Astrocyte (in vitro differentiated cells and primary cell): Measurements from ENCODE around the gene ITGA1. TPM values are rescaled to one million over a fixed set of nuclear protein-coding genes. Genes with fewer than 3 reads are reported as not detected.
A peak's percentile ranks its signal among the peaks of the same experiment; 100 is the strongest.

Experiments used
- DNase-seq: peaks from one replicate; pipeline ENCODE4 v3.0.0-alpha.2; 2010; ENCODE audit warnings: low read depth
- FAIRE-seq: peaks from 2 replicates; lab custom pipeline; 2011; peaks lifted over from hg19 to GRCh38; lab: Jason Lieb, UNC
- H2AFZ ChIP-seq: 2 replicates; pipeline ENCODE4 v1.6.0; 2012; ENCODE audit warnings: low read depth, low read length, inconsistent platforms
- H3K27ac ChIP-seq: 2 replicates; pipeline ENCODE4 v1.5.1; 2011; ENCODE audit warnings: low read depth, low read length, inconsistent platforms
- H3K27me3 ChIP-seq: 2 replicates; pipeline ENCODE4 v1.6.0; 2011; ENCODE audit warnings: low read length, inconsistent platforms; ENCODE audit not compliant: insufficient read depth
- H3K36me3 ChIP-seq: 2 replicates; pipeline ENCODE4 v1.5.1; 2011; ENCODE audit warnings: low read length, inconsistent platforms; ENCODE audit not compliant: insufficient read depth
- H3K4me1 ChIP-seq: 2 replicates; pipeline ENCODE4 v1.5.1; 2011; ENCODE audit warnings: low read length, inconsistent platforms; ENCODE audit not compliant: insufficient read depth
- H3K4me2 ChIP-seq: 2 replicates; pipeline ENCODE4 v1.6.0; 2012; ENCODE audit warnings: low read length, inconsistent platforms
- H3K4me3 ChIP-seq: 2 replicates; pipeline ENCODE4 v1.5.1; 2011; ENCODE audit warnings: low read depth, mild to moderate bottlenecking, low read length, inconsistent platforms; ENCODE audit not compliant: insufficient read depth
- H3K79me2 ChIP-seq: 2 replicates; pipeline ENCODE4 v1.6.0; 2012; ENCODE audit warnings: mild to moderate bottlenecking, low read length, inconsistent platforms; ENCODE audit not compliant: insufficient read depth
- H3K9ac ChIP-seq: 2 replicates; pipeline ENCODE4 v1.6.0; 2012; ENCODE audit warnings: mild to moderate bottlenecking, low read length, inconsistent platforms
- H3K9me3 ChIP-seq: 2 replicates; pipeline ENCODE4 v1.5.1; 2012; ENCODE audit warnings: low read depth, mild to moderate bottlenecking, low read length, inconsistent platforms; ENCODE audit not compliant: insufficient read depth
- H4K20me1 ChIP-seq: 2 replicates; pipeline ENCODE4 v1.6.0; 2012; ENCODE audit warnings: low read length, inconsistent platforms; ENCODE audit not compliant: insufficient read depth
- H3K27ac Mint-ChIP-seq: one replicate; pipeline ENCODE4 v1.8.0; 2021; ENCODE audit warnings: mild to moderate bottlenecking, mixed read lengths; ENCODE audit not compliant: unreplicated experiment
- H3K27me3 Mint-ChIP-seq: one replicate; pipeline ENCODE4 v1.8.0; 2021; ENCODE audit warnings: low read depth, mixed read lengths; ENCODE audit not compliant: unreplicated experiment
- H3K36me3 Mint-ChIP-seq: one replicate; pipeline ENCODE4 v1.8.0; 2021; ENCODE audit warnings: low read depth, mixed read lengths; ENCODE audit not compliant: unreplicated experiment
- H3K4me1 Mint-ChIP-seq: one replicate; pipeline ENCODE4 v1.8.0; 2021; ENCODE audit warnings: low read depth, mixed read lengths; ENCODE audit not compliant: unreplicated experiment
- H3K4me3 Mint-ChIP-seq: one replicate; pipeline ENCODE4 v1.8.0; 2021; ENCODE audit warnings: mild to moderate bottlenecking, moderate library complexity, mixed read lengths; ENCODE audit not compliant: unreplicated experiment
- H3K9me3 Mint-ChIP-seq: one replicate; pipeline ENCODE4 v1.8.0; 2021; ENCODE audit warnings: mild to moderate bottlenecking, mixed read lengths; ENCODE audit not compliant: unreplicated experiment
- CTCF ChIP-seq: IDR thresholded peaks from 2 replicates; pipeline ENCODE4 v1.5.1; 2011; ENCODE audit warnings: low read depth, mild to moderate bottlenecking, inconsistent platforms, low read length, moderate library complexity; ENCODE audit not compliant: insufficient read depth
- EZH2 ChIP-seq: IDR thresholded peaks from 2 replicates; pipeline ENCODE4 v1.6.1; 2012; ENCODE audit warnings: mild to moderate bottlenecking, low read length, inconsistent platforms; ENCODE audit not compliant: insufficient read depth
- total RNA-seq: library from RNA; stranded (reverse); gene quantifications from 2 replicates; pipeline ENCODE4 v1.2.1, GENCODE V29; 2021

The ITGA1 gene
- total RNA-seq, 1 donor from 2014 or later, result 73.7 TPM

- H3K9ac ChIP-seq, result no peak overlapping the region
- no peaks in the 10 kb centered on the region for H3K36me3 ChIP-seq
- H3K27ac ChIP-seq, result no peak overlapping the region
- H3K36me3 Mint-ChIP-seq, result peaks cover 2% of the 10 kb centered on the region
- H3K4me3 Mint-ChIP-seq, result no peak overlapping the region
- H3K4me3 ChIP-seq, result no peak overlapping the region
- peaks cover 26% of the 10 kb centered on the region for H3K4me1 Mint-ChIP-seq
- no peak overlapping the region for H3K27ac Mint-ChIP-seq
- TF ChIP-seq EZH2 (no peak), CTCF (no peak)
- DNase-seq (no peak), FAIRE-seq (no peak)
- no peaks in the 10 kb centered on the region for H3K27me3 Mint-ChIP-seq
- no peak overlapping the region for H2AFZ ChIP-seq
- H3K4me2 ChIP-seq, result no peak overlapping the region
- no peaks in the 10 kb centered on the region for H3K27me3 ChIP-seq
- H4K20me1 ChIP-seq, result no peaks in the 10 kb centered on the region
- no peaks in the 10 kb centered on the region for H3K79me2 ChIP-seq
- H3K9me3 Mint-ChIP-seq, result no peaks in the 10 kb centered on the region
- peaks cover 25% of the 10 kb centered on the region for H3K4me1 ChIP-seq
- no peaks in the 10 kb centered on the region for H3K9me3 ChIP-seq
Measured at GRCh38 chr5:52861368-52861767, 73.7 kb downstream of the ITGA1 start.

- peak overlapping the region; percentile 64 for H3K27ac Mint-ChIP-seq
- Histone ChIP-seq H3K9me3 (no peaks in the 10 kb centered on the region), H4K20me1 (no peaks in the 10 kb centered on the region), H2AFZ (peak overlapping the region; percentile 13), H3K27me3 (no peaks in the 10 kb centered on the region), H3K4me2 (peak overlapping the region; percentile 57), H3K79me2 (no peaks in the 10 kb centered on the region), H3K4me3 (no peak overlapping the region), H3K27ac (peak overlapping the region; percentile 23), H3K36me3 (no peaks in the 10 kb centered on the region), H3K9ac (peak overlapping the region; percentile 29), H3K4me1 (peaks cover 18% of the 10 kb centered on the region)
- no peaks in the 10 kb centered on the region for H3K27me3 Mint-ChIP-seq
- H3K4me3 Mint-ChIP-seq, result no peak overlapping the region
- peaks cover 5% of the 10 kb centered on the region for H3K36me3 Mint-ChIP-seq
- DNase-seq (peak; percentile 24), FAIRE-seq (no peak)
- no peak for TF ChIP-seq CTCF
- no peak for TF ChIP-seq EZH2
- H3K9me3 Mint-ChIP-seq, result no peaks in the 10 kb centered on the region
- H3K4me1 Mint-ChIP-seq, result peaks cover 36% of the 10 kb centered on the region
Measured at GRCh38 chr5:52863715-52864290, 76.1 kb downstream of the ITGA1 start.

- H3K4me3 Mint-ChIP-seq, result no peak overlapping the region
- peak; percentile 92 for FAIRE-seq
Measured at GRCh38 chr5:52864371-52864770, 76.7 kb downstream of the ITGA1 start.

More at GRCh38 chr5:52864371-52864770, 76.7 kb downstream of the ITGA1 start:
- Histone ChIP-seq H3K36me3 (no peaks in the 10 kb centered on the region), H3K4me1 (peaks cover 18% of the 10 kb centered on the region), H3K4me3 (no peak overlapping the region), H3K27me3 (no peaks in the 10 kb centered on the region), H3K27ac (peak overlapping the region; percentile 23), H3K79me2 (no peaks in the 10 kb centered on the region), H3K9ac (no peak overlapping the region), H3K9me3 (no peaks in the 10 kb centered on the region), H4K20me1 (no peaks in the 10 kb centered on the region), H3K4me2 (no peak overlapping the region), H2AFZ (no peak overlapping the region)
- Mint-ChIP-seq H3K4me1 (peaks cover 36% of the 10 kb centered on the region), H3K27ac (peak overlapping the region; percentile 64), H3K27me3 (no peaks in the 10 kb centered on the region), H3K9me3 (no peaks in the 10 kb centered on the region), H3K36me3 (peaks cover 5% of the 10 kb centered on the region)
- TF ChIP-seq CTCF (no peak), EZH2 (no peak)
- peak; percentile 88 for DNase-seq
